PC-9 (cell line): ENCODE data around the gene FAM53A. TPM values are rescaled to one million over a fixed set of nuclear protein-coding genes. Genes with fewer than 3 reads are reported as not detected.

ENCODE experiments used
- BruUV-seq: library from RNA; stranded (reverse); fragments of 400-500 nt; replicated peaks from 2 replicates; lab custom pipeline; 2021; lab: Mats Ljungman, UMichigan
- CTCF ChIA-PET: fragments of 300-600 bp; sonication (Branson Sonifier 250); formaldehyde crosslinking; loops from one replicate; lab custom pipeline; 2022; ENCODE audit warnings: antibody characterized with exemption; lab: Charles Lee
- POLR2A ChIA-PET: fragments of 300-600 bp; sonication (Branson Sonifier 250); formaldehyde crosslinking; loops from one replicate; lab custom pipeline; 2022; ENCODE audit warnings: antibody characterized with exemption; ENCODE audit not compliant: unreplicated experiment; lab: Charles Lee
- DNase-seq, 2 experiments: peaks; one replicate each; pipeline versions ENCODE4 v3.0.0 to v3.0.0-alpha.2; 2015 to 2022; ENCODE audit warnings: mixed read lengths in 1 of 2
- H2AFZ ChIP-seq: fragments of 200-600 bp; sonication (generic); 2 replicates; pipeline ENCODE4 v1.8.1; 2017; ENCODE audit warnings: antibody characterized with exemption
- H3F3A ChIP-seq: fragments of 200-600 bp; sonication (generic); 2 replicates; pipeline ENCODE4 v1.8.1; 2017; ENCODE audit warnings: antibody characterized with exemption, mild to moderate bottlenecking, low read depth; ENCODE audit not compliant: insufficient read depth
- H3K27ac ChIP-seq: fragments of 200-600 bp; sonication (generic); 2 replicates; pipeline ENCODE4 v1.6.1; 2016; ENCODE audit warnings: mixed run types
- H3K27me3 ChIP-seq: fragments of 200-600 bp; sonication (generic); 2 replicates; pipeline ENCODE4 v1.6.1; 2016; ENCODE audit warnings: low read depth, mixed run types; ENCODE audit not compliant: insufficient read depth
- H3K36me3 ChIP-seq: fragments of 200-600 bp; sonication (generic); 2 replicates; pipeline ENCODE4 v1.6.1; 2016; ENCODE audit warnings: low read depth, mixed run types
- H3K4me1 ChIP-seq: fragments of 200-600 bp; sonication (generic); replicated peaks from 2 replicates; pipeline ENCODE4 v1.6.1; 2016; ENCODE audit warnings: mixed run types; ENCODE audit not compliant: insufficient read depth
- H3K4me2 ChIP-seq: fragments of 200-600 bp; sonication (generic); 2 replicates; pipeline ENCODE4 v1.6.1; 2017; ENCODE audit warnings: mixed run types
- H3K4me3 ChIP-seq: fragments of 200-600 bp; sonication (generic); 2 replicates; pipeline ENCODE4 v1.6.1; 2016; ENCODE audit warnings: mixed run types
- H3K79me2 ChIP-seq: fragments of 200-600 bp; sonication (generic); 2 replicates; pipeline ENCODE4 v1.6.1; 2017; ENCODE audit warnings: low read depth, mixed run types
- H3K9me2 ChIP-seq: fragments of 200-600 bp; sonication (generic); 2 replicates; pipeline ENCODE4 v1.8.1; 2017; ENCODE audit warnings: mild to moderate bottlenecking; ENCODE audit not compliant: insufficient read depth
- H3K9me3 ChIP-seq: fragments of 200-600 bp; sonication (generic); 2 replicates; pipeline ENCODE4 v1.8.1; 2016; ENCODE audit warnings: low read depth; ENCODE audit not compliant: insufficient read depth
- H4K20me1 ChIP-seq: fragments of 200-600 bp; sonication (generic); 2 replicates; pipeline ENCODE4 v1.8.1; 2017; ENCODE audit not compliant: insufficient read depth
- EZH2 ChIP-seq: fragments of 200-600 bp; sonication (generic); IDR thresholded peaks from 2 replicates; pipeline ENCODE4 v1.8.0; 2017; ENCODE audit warnings: antibody characterized with exemption, low read depth
- intact Hi-C: fragments of 100-400 bp; cut with micrococcal nuclease; formaldehyde crosslinking; loops from one replicate; pipeline ENCODE4 v1.10.0; 2022; ENCODE audit not compliant: unreplicated experiment
- total RNA-seq: library from RNA; stranded (reverse); gene quantifications from 2 replicates; pipeline ENCODE4 v1.2.3, GENCODE V29; 2021
- TF ChIP-seq, protein P1 (sequence below): fragments of 200-600 bp; sonication (generic); conservative IDR thresholded peaks from 2 replicates; pipeline ENCODE4 v1.6.1; 2017; ENCODE audit warnings: mixed run types, antibody characterized with exemption, mild to moderate bottlenecking, moderate library complexity

The FAM53A gene
- total RNA-seq, 1 experiment from 2014 or later, result 4.0 TPM

- no peaks in the 10 kb centered on the region for H3F3A ChIP-seq
- no peaks in the 10 kb centered on the region for H3K9me2 ChIP-seq
- H3K9me3 ChIP-seq, result no peaks in the 10 kb centered on the region
- H3K36me3 ChIP-seq, result no peaks in the 10 kb centered on the region
- H3K4me2 ChIP-seq, result no peak overlapping the region
- H3K27ac ChIP-seq, result no peak overlapping the region
- intact Hi-C loops, result no loop called here
- DNase-seq, result no peak
- no peaks in the 10 kb centered on the region for H3K79me2 ChIP-seq
- H3K4me1 ChIP-seq, result no peaks in the 10 kb centered on the region
- peaks cover 40% of the 10 kb centered on the region for H3K27me3 ChIP-seq
- no peaks in the 10 kb centered on the region for H4K20me1 ChIP-seq
- H3K4me3 ChIP-seq, result no peak overlapping the region
- no peak overlapping the region for H2AFZ ChIP-seq
- no peak for TF ChIP-seq EZH2
- TF ChIP-seq, protein P1, sequence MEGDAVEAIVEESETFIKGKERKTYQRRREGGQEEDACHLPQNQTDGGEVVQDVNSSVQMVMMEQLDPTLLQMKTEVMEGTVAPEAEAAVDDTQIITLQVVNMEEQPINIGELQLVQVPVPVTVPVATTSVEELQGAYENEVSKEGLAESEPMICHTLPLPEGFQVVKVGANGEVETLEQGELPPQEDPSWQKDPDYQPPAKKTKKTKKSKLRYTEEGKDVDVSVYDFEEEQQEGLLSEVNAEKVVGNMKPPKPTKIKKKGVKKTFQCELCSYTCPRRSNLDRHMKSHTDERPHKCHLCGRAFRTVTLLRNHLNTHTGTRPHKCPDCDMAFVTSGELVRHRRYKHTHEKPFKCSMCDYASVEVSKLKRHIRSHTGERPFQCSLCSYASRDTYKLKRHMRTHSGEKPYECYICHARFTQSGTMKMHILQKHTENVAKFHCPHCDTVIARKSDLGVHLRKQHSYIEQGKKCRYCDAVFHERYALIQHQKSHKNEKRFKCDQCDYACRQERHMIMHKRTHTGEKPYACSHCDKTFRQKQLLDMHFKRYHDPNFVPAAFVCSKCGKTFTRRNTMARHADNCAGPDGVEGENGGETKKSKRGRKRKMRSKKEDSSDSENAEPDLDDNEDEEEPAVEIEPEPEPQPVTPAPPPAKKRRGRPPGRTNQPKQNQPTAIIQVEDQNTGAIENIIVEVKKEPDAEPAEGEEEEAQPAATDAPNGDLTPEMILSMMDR, result no peak
- BruUV-seq, result no TSS peak
- ChIA-PET POLR2A (no interaction called here), CTCF (no interaction called here)
Observed at GRCh38 chr4:1631136-1631535, 53.0 kb downstream of the FAM53A start.

GRCh38 chr4:1630266-1630665 is 53.8 kb downstream of the FAM53A start:
- no peaks in the 10 kb centered on the region for H3F3A ChIP-seq
- no peaks in the 10 kb centered on the region for H3K9me3 ChIP-seq
- peaks cover 34% of the 10 kb centered on the region for H3K27me3 ChIP-seq
- TF ChIP-seq, protein P1, result no peak
- TF ChIP-seq EZH2, result no peak
- BruUV-seq, result no TSS peak
- H3K4me3 ChIP-seq, result no peak overlapping the region
- no peak overlapping the region for H2AFZ ChIP-seq
- POLR2A ChIA-PET, result no interaction called here
- no peaks in the 10 kb centered on the region for H4K20me1 ChIP-seq
- no peaks in the 10 kb centered on the region for H3K79me2 ChIP-seq
- no peak overlapping the region for H3K4me2 ChIP-seq
- no peak for DNase-seq
- CTCF ChIA-PET, result interaction anchor here (0.6 kb wide), 1 partner anchor 11 kb away, joined by 4 read pairs; no protein-coding TSS in a partner anchor
- intact Hi-C loops, result no loop called here
- H3K4me1 ChIP-seq, result no peaks in the 10 kb centered on the region
- no peak overlapping the region for H3K27ac ChIP-seq
- no peaks in the 10 kb centered on the region for H3K36me3 ChIP-seq
- no peaks in the 10 kb centered on the region for H3K9me2 ChIP-seq

GRCh38 chr4:1629699-1630083 is 54.4 kb downstream of the FAM53A start:
- ChIA-PET CTCF (interaction anchor here (0.6 kb wide), 1 partner anchor 11 kb away, joined by 4 read pairs; no protein-coding TSS in a partner anchor), POLR2A (no interaction called here)
- peaks cover 28% of the 10 kb centered on the region for H3K27me3 ChIP-seq
- no peaks in the 10 kb centered on the region for H3K9me2 ChIP-seq
- no peaks in the 10 kb centered on the region for H3K36me3 ChIP-seq
- no peak overlapping the region for H2AFZ ChIP-seq
- H4K20me1 ChIP-seq, result no peaks in the 10 kb centered on the region
- no peaks in the 10 kb centered on the region for H3K79me2 ChIP-seq
- TF ChIP-seq EZH2, result no peak
- TF ChIP-seq, protein P1, result no peak
- intact Hi-C loops, result no loop called here
- DNase-seq, result no peak
- H3F3A ChIP-seq, result no peaks in the 10 kb centered on the region
- BruUV-seq, result no TSS peak
- H3K9me3 ChIP-seq, result no peaks in the 10 kb centered on the region
- H3K27ac ChIP-seq, result no peak overlapping the region
- no peak overlapping the region for H3K4me2 ChIP-seq
- no peaks in the 10 kb centered on the region for H3K4me1 ChIP-seq
- H3K4me3 ChIP-seq, result no peak overlapping the region
